ENCODE results near the gene IGFBP4. TPM values are rescaled to one million over a fixed set of nuclear protein-coding genes. Genes with fewer than 3 reads are reported as not detected.
"Not testable (repeated sequence)": the region's sequence is repeated elsewhere in the genome, so short reads cannot be mapped to it uniquely, and the experiment has no call there.

IGFBP4 gene
- 106 to 111 TPM (median 108 TPM) in 3 replicates for total RNA-seq

GRCh38 chr17:40443196-40443987, at the start of gene IGFBP4:
Gene IGFBP4, plus strand, starts transcription at chr17:40443450. Its CDS starts 286 bp downstream, at chr17:40443736.
- peaks cover 19% of the 10 kb centered on the region for H3K27me3 Mint-ChIP-seq (ENCODE audit: low read depth)
- peak within 1 kb of the TSS; percentile 67 for H3K27ac Mint-ChIP-seq
- DNase-seq (ENCODE audit: low spot score in 2 of 2, unreplicated experiment in 2 of 2), result peak; percentile 64 to 80
- H3K4me3 Mint-ChIP-seq, result peak within 1 kb of the TSS; percentile 70
- H3K9me3 Mint-ChIP-seq, result no peaks in the 10 kb centered on the region
- H3K4me1 Mint-ChIP-seq, result peaks cover 28% of the 10 kb centered on the region
- H3K36me3 Mint-ChIP-seq, result no peaks in the 10 kb centered on the region
- no peak for TF ChIP-seq CTCF (IDR thresholded peaks at IDR 0.05; ENCODE audit: unreplicated experiment)

- no peaks in the 10 kb centered on the region for H3K9me3 Mint-ChIP-seq
- H3K27me3 Mint-ChIP-seq (ENCODE audit: low read depth), result no peaks in the 10 kb centered on the region
- H3K27ac Mint-ChIP-seq, result no peak overlapping the region
- peak; percentile 64 for TF ChIP-seq CTCF (IDR thresholded peaks at IDR 0.05; ENCODE audit: unreplicated experiment)
- DNase-seq (ENCODE audit: low spot score in 2 of 2, unreplicated experiment in 2 of 2), result no peak
- no peaks in the 10 kb centered on the region for H3K4me1 Mint-ChIP-seq
- H3K4me3 Mint-ChIP-seq, result no peak overlapping the region
- peaks cover 20% of the 10 kb centered on the region for H3K36me3 Mint-ChIP-seq
Observed at GRCh38 chr17:40399185-40399584, 44.1 kb upstream of the IGFBP4 start.

GRCh38 chr17:40402668-40403067, 40.6 kb upstream of the IGFBP4 start:
- no peak for TF ChIP-seq CTCF (IDR thresholded peaks at IDR 0.05; ENCODE audit: unreplicated experiment)
- H3K36me3 Mint-ChIP-seq, result peaks cover 19% of the 10 kb centered on the region
- no peak overlapping the region for H3K4me3 Mint-ChIP-seq
- no peak for DNase-seq (ENCODE audit: low spot score in 2 of 2, unreplicated experiment in 2 of 2)
- no peaks in the 10 kb centered on the region for H3K27me3 Mint-ChIP-seq (ENCODE audit: low read depth)
- no peaks in the 10 kb centered on the region for H3K4me1 Mint-ChIP-seq
- no peak overlapping the region for H3K27ac Mint-ChIP-seq
- no peaks in the 10 kb centered on the region for H3K9me3 Mint-ChIP-seq

GRCh38 chr17:40404003-40404402, 39.2 kb upstream of the IGFBP4 start:
- H3K4me3 Mint-ChIP-seq, result no peak overlapping the region
- H3K36me3 Mint-ChIP-seq, result peaks cover 19% of the 10 kb centered on the region
- H3K4me1 Mint-ChIP-seq, result no peaks in the 10 kb centered on the region
- H3K9me3 Mint-ChIP-seq, result no peaks in the 10 kb centered on the region
- DNase-seq (ENCODE audit: low spot score in 2 of 2, unreplicated experiment in 2 of 2), result no peak
- H3K27ac Mint-ChIP-seq, result no peak overlapping the region
- H3K27me3 Mint-ChIP-seq (ENCODE audit: low read depth), result no peaks in the 10 kb centered on the region
- TF ChIP-seq CTCF (IDR thresholded peaks at IDR 0.05; ENCODE audit: unreplicated experiment), result no peak

GRCh38 chr17:40407460-40407859, 35.8 kb upstream of the IGFBP4 start:
- Mint-ChIP-seq H3K4me3 (no peak overlapping the region), H3K27ac (no peak overlapping the region), H3K27me3 (ENCODE audit: low read depth) (no peaks in the 10 kb centered on the region), H3K4me1 (no peaks in the 10 kb centered on the region), H3K9me3 (no peaks in the 10 kb centered on the region), H3K36me3 (peaks cover 16% of the 10 kb centered on the region)
- no peak for TF ChIP-seq CTCF (IDR thresholded peaks at IDR 0.05; ENCODE audit: unreplicated experiment)
- no peak for DNase-seq (ENCODE audit: low spot score in 2 of 2, unreplicated experiment in 2 of 2)

GRCh38 chr17:40409540-40409939, 33.7 kb upstream of the IGFBP4 start:
- H3K9me3 Mint-ChIP-seq; DNase-seq (ENCODE audit: low spot score in 2 of 2, unreplicated experiment in 2 of 2); H3K4me3 Mint-ChIP-seq; H3K4me1 Mint-ChIP-seq; H3K27ac Mint-ChIP-seq; H3K27me3 Mint-ChIP-seq (ENCODE audit: low read depth): not testable (repeated sequence)
- H3K36me3 Mint-ChIP-seq, result peaks cover 16% of the 10 kb centered on the region

Measured in mesothelial cell of epicardium (in vitro differentiated cells).